H54 (cell line): ENCODE data around the gene CHN1.
A peak's percentile ranks its signal among the peaks of the same experiment; 100 is the strongest.

ENCODE experiments used
- DNase-seq: peaks from one replicate; pipeline ENCODE4 v3.0.0; 2011; ENCODE audit warnings: low spot score, mixed read lengths; ENCODE audit not compliant: insufficient read length
- FAIRE-seq: peaks from 3 replicates; lab custom pipeline; 2011; peaks lifted over from hg19 to GRCh38; lab: Jason Lieb, UNC
- POLR2A ChIP-seq: IDR thresholded peaks from 2 replicates; pipeline ENCODE4 v1.6.1; 2011; ENCODE audit warnings: low read depth, mild to moderate bottlenecking, low read length

The CHN1 gene

DNA sequence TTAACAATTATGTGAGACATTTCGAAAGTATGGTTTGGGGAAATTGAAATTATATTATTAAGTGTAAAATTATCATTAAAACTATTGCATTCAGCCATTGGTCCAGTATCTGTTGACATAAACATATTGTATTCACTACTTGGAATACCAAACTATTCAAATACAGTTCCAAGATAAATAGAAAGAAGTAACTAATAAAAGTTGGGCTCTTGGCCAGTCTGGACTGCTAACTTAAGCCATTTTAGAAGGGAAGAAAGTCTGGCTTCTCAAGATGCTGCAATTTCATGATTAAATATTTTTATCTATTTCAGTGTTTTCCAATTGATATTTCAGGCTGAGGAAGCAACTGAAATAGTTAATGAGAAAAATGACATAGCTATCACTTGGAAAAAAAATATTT lies 131.1 kb downstream of the CHN1 start:
- DNase-seq = no peak
- no peak for FAIRE-seq
- TF ChIP-seq POLR2A = no peak

- FAIRE-seq = no peak
- no peak for DNase-seq
- no peak for TF ChIP-seq POLR2A
These were observed 131.7 kb downstream of the CHN1 start for GRCh38 chr2:174873471-174873870.

DNA sequence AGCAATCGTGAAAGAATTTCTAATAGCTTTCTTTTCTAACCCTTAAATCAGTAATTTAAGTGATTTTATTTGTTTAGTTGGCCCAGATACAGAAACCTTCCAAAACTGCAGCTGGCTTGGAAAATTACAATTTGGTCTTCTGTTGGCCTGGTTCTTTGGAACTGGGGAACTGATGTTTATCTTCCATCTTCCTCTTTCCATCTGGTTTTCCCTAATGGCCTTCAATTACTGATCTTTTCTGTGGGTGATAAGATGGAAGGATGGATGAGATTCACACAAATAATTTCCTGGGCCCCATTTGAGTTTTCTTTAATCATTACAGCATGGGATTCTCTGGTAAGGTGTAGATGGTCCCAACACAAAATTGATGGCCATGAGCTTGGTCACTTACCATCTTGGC lies 134.4 kb downstream of the CHN1 start:
- FAIRE-seq (no peak), DNase-seq (no peak)
- no peak for TF ChIP-seq POLR2A

- DNase-seq (no peak), FAIRE-seq (no peak)
- no peak for TF ChIP-seq POLR2A
These were observed 136.3 kb downstream of the CHN1 start for GRCh38 chr2:174868878-174869277.

- TF ChIP-seq POLR2A = no peak
- FAIRE-seq = no peak
- DNase-seq = no peak
These were observed 138.8 kb downstream of the CHN1 start for GRCh38 chr2:174866421-174866820.

- DNase-seq (no peak), FAIRE-seq (no peak)
- TF ChIP-seq POLR2A = no peak
These were observed 142.0 kb downstream of the CHN1 start for GRCh38 chr2:174863183-174863582.

- TF ChIP-seq POLR2A = no peak
- FAIRE-seq (peak; percentile 67), DNase-seq (no peak)
These were observed 145.5 kb downstream of the CHN1 start for GRCh38 chr2:174859563-174860169.

- DNase-seq = no peak
- FAIRE-seq = no peak
These were observed 146.4 kb downstream of the CHN1 start for GRCh38 chr2:174858745-174859144.

GRCh38 chr2:174856447-174856846 lies 148.7 kb downstream of the CHN1 start:
- DNase-seq = no peak
- FAIRE-seq = no peak
- TF ChIP-seq POLR2A = no peak

More at GRCh38 chr2:174858745-174859144, 146.4 kb downstream of the CHN1 start:
- TF ChIP-seq POLR2A = no peak

DNA sequence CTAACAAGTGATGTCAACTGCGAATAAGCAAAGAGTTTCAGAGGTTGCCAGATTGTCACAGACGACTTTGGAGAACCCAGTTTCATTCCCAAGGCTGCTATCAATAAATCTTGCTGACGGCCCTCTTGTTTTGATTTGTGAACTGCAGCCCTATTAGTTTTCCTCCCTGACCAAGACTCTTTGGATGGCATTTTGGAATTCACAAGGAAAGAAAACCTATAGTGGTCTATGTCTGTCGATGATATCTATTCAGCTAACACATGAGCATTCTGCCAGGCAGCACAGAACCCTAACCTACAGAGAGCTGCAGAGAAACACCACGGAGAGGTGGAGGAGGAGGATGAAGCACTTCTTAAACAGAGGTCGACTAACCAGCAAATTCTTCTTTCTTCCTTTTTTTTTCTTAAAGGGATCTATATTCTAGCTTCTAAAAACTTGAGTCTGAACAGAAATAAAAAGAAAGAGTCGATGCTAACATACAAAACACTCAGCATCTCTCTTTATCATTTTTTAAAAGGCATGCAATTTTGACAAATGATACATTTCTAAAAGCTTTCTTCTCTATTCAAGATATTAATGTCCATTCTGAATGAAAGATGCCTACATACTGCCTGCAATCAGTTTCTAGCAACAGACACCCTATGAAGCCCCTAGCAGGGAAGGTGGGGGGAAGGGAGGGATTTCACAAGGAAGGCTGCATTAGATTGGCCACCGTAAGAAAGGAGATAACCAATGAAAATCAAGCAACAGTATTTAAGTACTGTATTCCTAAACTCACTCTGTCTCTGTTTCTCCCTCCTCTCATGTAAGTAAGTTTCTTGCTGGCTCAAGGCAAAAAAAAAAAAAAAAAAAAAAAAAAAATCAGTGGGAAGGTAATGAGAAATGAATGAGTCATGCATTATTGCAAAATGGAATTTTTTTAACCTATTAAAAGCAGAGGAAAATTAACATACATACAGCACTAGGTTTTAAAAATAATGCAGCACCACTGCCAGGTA lies 157.9 kb downstream of the CHN1 start:
- no peak for TF ChIP-seq POLR2A
- no peak for DNase-seq
- peak; percentile 95 for FAIRE-seq

- no peak for TF ChIP-seq POLR2A
- FAIRE-seq (peak; percentile 71), DNase-seq (no peak)
These were observed 159.0 kb downstream of the CHN1 start for GRCh38 chr2:174846218-174846617.

DNA sequence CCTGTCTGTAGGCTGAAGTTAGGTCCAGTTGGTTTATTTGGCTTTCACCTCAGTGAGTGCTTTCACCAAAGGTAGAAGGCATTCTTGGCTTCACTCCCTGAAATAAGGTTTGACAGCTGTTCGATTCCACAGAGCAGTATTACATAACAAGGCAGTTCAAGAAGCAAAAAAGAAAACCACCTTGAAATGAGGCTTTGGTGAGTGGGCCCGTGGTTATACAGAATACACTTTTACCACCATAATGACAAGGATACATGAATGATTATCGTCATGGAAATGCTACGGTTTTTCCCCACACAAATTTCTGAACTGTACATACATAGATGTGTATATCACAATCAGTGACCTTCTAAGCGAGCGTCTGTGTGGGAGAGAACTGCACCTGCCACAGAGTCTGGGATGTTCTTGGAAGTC lies 160.9 kb downstream of the CHN1 start:
- FAIRE-seq (no peak), DNase-seq (no peak)
- no peak for TF ChIP-seq POLR2A

DNA sequence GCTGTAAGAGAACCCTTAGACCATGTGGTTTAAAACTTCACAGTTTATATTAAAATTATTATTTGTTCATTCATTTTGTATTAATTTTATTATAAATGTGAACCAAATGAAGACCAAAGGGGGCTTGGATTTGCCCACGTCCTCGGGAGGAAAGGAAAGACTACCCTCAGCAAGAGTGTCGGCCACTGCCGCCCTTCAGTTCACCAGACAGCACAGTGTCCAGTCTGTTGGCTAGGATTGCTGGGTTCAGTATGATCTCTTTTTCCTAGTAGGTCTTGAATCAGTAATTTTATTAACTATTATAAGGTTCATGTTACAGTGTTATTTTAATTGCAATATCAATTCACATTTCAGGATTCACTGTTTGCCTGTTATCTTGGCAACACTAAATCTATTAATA lies 162.7 kb downstream of the CHN1 start:
- DNase-seq (no peak), FAIRE-seq (no peak)
- TF ChIP-seq POLR2A = no peak

DNA sequence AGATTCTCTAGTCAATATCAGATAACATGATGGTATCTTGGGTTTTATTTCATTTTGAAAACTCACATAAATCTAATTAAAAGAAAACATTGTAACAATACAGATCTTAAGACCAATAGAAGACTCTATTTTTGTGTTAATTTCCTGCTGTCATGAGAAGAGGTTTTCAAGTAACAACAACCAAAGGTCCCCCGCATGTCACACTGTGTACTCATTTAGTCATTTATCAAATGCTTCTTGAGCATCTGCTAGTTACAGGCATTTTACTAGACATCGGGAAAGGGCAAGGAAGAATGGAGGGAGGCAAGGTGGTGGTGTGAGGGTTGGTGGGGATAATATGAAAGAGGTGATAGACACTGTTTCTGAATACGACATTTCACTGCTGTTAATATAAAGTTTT lies 163.2 kb downstream of the CHN1 start:
- no peak for FAIRE-seq
- no peak for TF ChIP-seq POLR2A

More for the DNA sequence above, 163.2 kb downstream of the CHN1 start:
- DNase-seq = no peak
